ENCODE data around the gene DCTN5. TPM values are rescaled to one million over a fixed set of nuclear protein-coding genes. Genes with fewer than 3 reads are reported as not detected.
"Not testable (repeated sequence)": the region's sequence is repeated elsewhere in the genome, so short reads cannot be mapped to it uniquely, and the experiment has no call there.

DCTN5 gene
- polyA plus RNA-seq, 1 of the 3 experiments (the other 2 are of a cell fraction): 45.6 TPM

DNA sequence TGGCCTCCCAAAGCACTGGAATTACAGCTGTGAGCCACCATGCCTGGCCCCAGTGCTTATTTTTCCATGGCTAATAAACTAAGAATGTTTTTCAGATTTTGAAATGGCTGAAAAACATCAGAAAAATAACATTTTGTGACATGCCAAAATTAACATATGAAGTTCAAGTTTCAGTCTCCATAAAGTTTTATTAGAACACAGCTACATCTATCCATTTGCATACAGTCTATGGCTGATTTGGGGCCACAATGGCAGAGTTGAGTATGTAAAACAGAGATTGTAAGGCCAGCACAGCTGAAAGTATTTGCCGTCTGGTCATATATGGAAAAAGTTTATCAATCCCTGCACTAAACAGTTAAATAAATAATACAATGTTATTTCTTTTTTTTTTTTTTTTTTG lies 31.3 kb upstream of the DCTN5 start (continued):
- TF ChIP-seq, protein P1, sequence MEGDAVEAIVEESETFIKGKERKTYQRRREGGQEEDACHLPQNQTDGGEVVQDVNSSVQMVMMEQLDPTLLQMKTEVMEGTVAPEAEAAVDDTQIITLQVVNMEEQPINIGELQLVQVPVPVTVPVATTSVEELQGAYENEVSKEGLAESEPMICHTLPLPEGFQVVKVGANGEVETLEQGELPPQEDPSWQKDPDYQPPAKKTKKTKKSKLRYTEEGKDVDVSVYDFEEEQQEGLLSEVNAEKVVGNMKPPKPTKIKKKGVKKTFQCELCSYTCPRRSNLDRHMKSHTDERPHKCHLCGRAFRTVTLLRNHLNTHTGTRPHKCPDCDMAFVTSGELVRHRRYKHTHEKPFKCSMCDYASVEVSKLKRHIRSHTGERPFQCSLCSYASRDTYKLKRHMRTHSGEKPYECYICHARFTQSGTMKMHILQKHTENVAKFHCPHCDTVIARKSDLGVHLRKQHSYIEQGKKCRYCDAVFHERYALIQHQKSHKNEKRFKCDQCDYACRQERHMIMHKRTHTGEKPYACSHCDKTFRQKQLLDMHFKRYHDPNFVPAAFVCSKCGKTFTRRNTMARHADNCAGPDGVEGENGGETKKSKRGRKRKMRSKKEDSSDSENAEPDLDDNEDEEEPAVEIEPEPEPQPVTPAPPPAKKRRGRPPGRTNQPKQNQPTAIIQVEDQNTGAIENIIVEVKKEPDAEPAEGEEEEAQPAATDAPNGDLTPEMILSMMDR (IDR thresholded peaks at IDR 0.05): no peak
- TF ChIP-seq TEAD4 (IDR thresholded peaks at IDR 0.05; ENCODE audit: borderline replicate concordance, insufficient read depth) (no peak), SMC3 (IDR thresholded peaks at IDR 0.05; ENCODE audit: low read depth, low read length) (no peak)

- H3K9me3 ChIP-seq; H3K4me2 ChIP-seq; H3K4me1 ChIP-seq (ENCODE audit: control insufficient read depth in 1 of 2, insufficient read depth in 2 of 2, low read depth in 1 of 2, low read length in 1 of 2); H3K9me2 ChIP-seq; H4K20me1 ChIP-seq (ENCODE audit: insufficient read depth); H3K4me3 ChIP-seq (ENCODE audit: low read depth in 2 of 2, low read length in 1 of 2); H3K27me3 ChIP-seq (ENCODE audit: insufficient read depth); H2AFZ ChIP-seq (ENCODE audit: low read depth); H3K9ac ChIP-seq; H3K27ac ChIP-seq (ENCODE audit: low read depth in 2 of 2, low read length in 1 of 2); H3K79me2 ChIP-seq (ENCODE audit: insufficient read depth); POLR2A ChIA-PET; DNase-seq: not testable (repeated sequence)
- Histone ChIP-seq H3F3A (replicated peaks; ENCODE audit: insufficient read depth) (peaks cover 15% of the 10 kb centered on the region), H3K36me3 (replicated peaks in 1 of 2; ENCODE audit: control insufficient read depth in 1 of 2, insufficient read depth in 2 of 2, low read length in 1 of 2) (peaks cover 6 to 19% of the 10 kb centered on the region in 2 experiments)
- CTCF ChIA-PET: interaction anchor here (2.2 kb wide), 1 partner anchor 14 kb away, joined by 8 read pairs; no protein-coding TSS in a partner anchor
- 95% methylated on average over 5 of the region's 6 CpGs for WGBS (ENCODE audit: low lambda C conversion rate)
Observed at GRCh38 chr16:23610905-23611304, 30.4 kb upstream of the DCTN5 start.

DNA sequence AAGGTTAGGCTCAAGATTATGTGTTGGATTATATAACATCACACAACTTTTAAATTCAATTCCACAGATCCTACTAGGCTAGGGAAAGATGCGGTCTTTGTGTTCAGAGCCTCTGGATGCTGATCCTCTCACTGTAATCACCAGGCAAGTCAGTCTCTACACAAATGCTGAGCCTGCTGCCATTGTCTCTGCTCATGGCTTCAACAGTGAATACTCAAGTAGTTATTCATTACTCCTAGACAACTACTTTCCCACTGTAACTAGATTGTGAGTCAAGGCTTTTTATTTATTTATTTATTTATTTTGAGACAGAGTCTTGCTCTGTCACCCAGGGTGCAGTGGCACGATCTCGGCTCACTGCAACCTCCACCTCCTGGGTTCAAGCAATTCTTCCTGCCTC lies 29.3 kb upstream of the DCTN5 start:
- peaks cover 10 to 26% of the 10 kb centered on the region in 2 experiments for H3K36me3 ChIP-seq (replicated peaks in 1 of 2; ENCODE audit: control insufficient read depth in 1 of 2, insufficient read depth in 2 of 2, low read length in 1 of 2)
- no peaks in the 10 kb centered on the region for H3K4me1 ChIP-seq (ENCODE audit: control insufficient read depth in 1 of 2, insufficient read depth in 2 of 2, low read depth in 1 of 2, low read length in 1 of 2)
- H2AFZ ChIP-seq (ENCODE audit: low read depth): no peak overlapping the region
- 94% methylated on average over 3 of the region's 3 CpGs for WGBS (ENCODE audit: low lambda C conversion rate)
- CTCF ChIA-PET: interaction anchor here (0.6 kb wide), 1 partner anchor 945 kb away, joined by 3 read pairs; no protein-coding TSS in a partner anchor
- POLR2A ChIA-PET: no interaction called here
- TF ChIP-seq TAF1 (IDR thresholded peaks at IDR 0.05; ENCODE audit: borderline replicate concordance, low read depth, low read length) (no peak), RCOR1 (IDR thresholded peaks at IDR 0.05; ENCODE audit: low read length) (no peak), SMC3 (IDR thresholded peaks at IDR 0.05; ENCODE audit: low read depth, low read length) (no peak), POLR2AphosphoS5 (IDR thresholded peaks at IDR 0.05; ENCODE audit: low read depth, low read length) (no peak), RXRA (IDR thresholded peaks at IDR 0.05; ENCODE audit: borderline replicate concordance, low read depth) (no peak), EP300 (IDR thresholded peaks at IDR 0.05; ENCODE audit: borderline replicate concordance in 1 of 2, low read depth in 1 of 2, low read length in 1 of 2) (no peak), GABPA (IDR thresholded peaks at IDR 0.05; ENCODE audit: low read depth) (no peak), NRF1 (IDR thresholded peaks at IDR 0.05; ENCODE audit: low read depth, low read length) (no peak)
- TF ChIP-seq, protein P2, sequence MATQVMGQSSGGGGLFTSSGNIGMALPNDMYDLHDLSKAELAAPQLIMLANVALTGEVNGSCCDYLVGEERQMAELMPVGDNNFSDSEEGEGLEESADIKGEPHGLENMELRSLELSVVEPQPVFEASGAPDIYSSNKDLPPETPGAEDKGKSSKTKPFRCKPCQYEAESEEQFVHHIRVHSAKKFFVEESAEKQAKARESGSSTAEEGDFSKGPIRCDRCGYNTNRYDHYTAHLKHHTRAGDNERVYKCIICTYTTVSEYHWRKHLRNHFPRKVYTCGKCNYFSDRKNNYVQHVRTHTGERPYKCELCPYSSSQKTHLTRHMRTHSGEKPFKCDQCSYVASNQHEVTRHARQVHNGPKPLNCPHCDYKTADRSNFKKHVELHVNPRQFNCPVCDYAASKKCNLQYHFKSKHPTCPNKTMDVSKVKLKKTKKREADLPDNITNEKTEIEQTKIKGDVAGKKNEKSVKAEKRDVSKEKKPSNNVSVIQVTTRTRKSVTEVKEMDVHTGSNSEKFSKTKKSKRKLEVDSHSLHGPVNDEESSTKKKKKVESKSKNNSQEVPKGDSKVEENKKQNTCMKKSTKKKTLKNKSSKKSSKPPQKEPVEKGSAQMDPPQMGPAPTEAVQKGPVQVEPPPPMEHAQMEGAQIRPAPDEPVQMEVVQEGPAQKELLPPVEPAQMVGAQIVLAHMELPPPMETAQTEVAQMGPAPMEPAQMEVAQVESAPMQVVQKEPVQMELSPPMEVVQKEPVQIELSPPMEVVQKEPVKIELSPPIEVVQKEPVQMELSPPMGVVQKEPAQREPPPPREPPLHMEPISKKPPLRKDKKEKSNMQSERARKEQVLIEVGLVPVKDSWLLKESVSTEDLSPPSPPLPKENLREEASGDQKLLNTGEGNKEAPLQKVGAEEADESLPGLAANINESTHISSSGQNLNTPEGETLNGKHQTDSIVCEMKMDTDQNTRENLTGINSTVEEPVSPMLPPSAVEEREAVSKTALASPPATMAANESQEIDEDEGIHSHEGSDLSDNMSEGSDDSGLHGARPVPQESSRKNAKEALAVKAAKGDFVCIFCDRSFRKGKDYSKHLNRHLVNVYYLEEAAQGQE (IDR thresholded peaks at IDR 0.05; ENCODE audit: low read depth, low read length): no peak
- TF ChIP-seq, protein P3, sequence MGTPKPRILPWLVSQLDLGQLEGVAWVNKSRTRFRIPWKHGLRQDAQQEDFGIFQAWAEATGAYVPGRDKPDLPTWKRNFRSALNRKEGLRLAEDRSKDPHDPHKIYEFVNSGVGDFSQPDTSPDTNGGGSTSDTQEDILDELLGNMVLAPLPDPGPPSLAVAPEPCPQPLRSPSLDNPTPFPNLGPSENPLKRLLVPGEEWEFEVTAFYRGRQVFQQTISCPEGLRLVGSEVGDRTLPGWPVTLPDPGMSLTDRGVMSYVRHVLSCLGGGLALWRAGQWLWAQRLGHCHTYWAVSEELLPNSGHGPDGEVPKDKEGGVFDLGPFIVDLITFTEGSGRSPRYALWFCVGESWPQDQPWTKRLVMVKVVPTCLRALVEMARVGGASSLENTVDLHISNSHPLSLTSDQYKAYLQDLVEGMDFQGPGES (IDR thresholded peaks at IDR 0.05; ENCODE audit: low read depth, low read length): no peak
- no peak overlapping the region for H3K27ac ChIP-seq (ENCODE audit: low read depth in 2 of 2, low read length in 1 of 2)
- no peaks in the 10 kb centered on the region for H3K27me3 ChIP-seq (ENCODE audit: insufficient read depth)
- H3K4me3 ChIP-seq (ENCODE audit: low read depth in 2 of 2, low read length in 1 of 2): no peak overlapping the region
- H3K9ac ChIP-seq: no peak overlapping the region
- H3K4me2 ChIP-seq: no peak overlapping the region
- H3K79me2 ChIP-seq (ENCODE audit: insufficient read depth): no peaks in the 10 kb centered on the region
- H3F3A ChIP-seq (replicated peaks; ENCODE audit: insufficient read depth): peaks cover 15% of the 10 kb centered on the region
- H3K9me3 ChIP-seq: no peaks in the 10 kb centered on the region
- no peaks in the 10 kb centered on the region for H4K20me1 ChIP-seq (ENCODE audit: insufficient read depth)
- H3K9me2 ChIP-seq: no peaks in the 10 kb centered on the region
- no peak for DNase-seq

Measured in SK-N-SH (cell line).